GM19324 (cell line): ENCODE measurements around the gene MARCO.
"Not testable (repeated sequence)": the region's sequence is repeated elsewhere in the genome, so short reads cannot be mapped to it uniquely, and the experiment has no call there.

Source experiments
- ATAC-seq: cut with Tn5 transposase; IDR thresholded peaks from one replicate; pipeline ENCODE4 v1.9.1; 2021; ENCODE audit warnings: mild to moderate bottlenecking, moderate library complexity; ENCODE audit not compliant: unreplicated experiment, low FRiP score

The MARCO gene

DNA sequence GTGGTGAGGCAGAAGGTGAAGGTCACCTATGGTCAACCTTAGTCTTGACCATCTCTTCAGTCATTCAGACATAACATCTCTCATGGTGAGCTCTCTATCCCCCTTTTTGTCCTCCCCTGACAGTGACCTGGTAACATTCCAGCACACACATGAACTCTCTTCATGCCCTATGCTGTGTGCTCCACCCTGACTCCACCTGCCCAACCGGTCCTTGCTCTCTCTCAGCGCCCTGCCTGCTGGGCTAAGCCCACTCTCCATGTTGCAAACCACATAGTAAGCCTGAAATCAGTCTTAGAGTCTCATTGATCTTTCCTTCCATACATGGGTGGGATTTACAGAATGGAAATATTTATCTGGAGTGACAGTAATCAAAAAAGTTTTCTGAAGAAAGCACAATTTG is 52.8 kb downstream of the MARCO start:
- ATAC-seq: no peak

DNA sequence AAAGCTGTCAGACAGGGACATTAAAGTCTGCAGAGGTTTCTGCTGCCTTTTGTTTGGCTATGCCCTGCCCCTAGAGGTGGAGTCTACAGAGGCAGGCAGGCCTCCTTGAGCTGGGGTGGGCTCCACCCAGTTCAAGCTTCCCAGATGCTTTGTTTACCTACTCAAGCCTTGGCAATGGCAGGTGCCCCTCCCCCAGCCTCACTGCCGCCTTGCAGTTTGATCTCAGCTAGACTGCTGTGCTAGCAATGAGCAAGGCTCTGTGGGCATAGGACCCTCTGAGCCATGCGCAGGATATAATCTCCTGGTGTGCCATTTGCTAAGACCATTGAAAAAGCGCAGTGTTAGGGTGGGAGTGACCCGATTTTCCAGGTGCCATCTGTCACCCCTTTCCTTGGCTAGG is 61.9 kb downstream of the MARCO start:
- not testable (repeated sequence) for ATAC-seq

DNA sequence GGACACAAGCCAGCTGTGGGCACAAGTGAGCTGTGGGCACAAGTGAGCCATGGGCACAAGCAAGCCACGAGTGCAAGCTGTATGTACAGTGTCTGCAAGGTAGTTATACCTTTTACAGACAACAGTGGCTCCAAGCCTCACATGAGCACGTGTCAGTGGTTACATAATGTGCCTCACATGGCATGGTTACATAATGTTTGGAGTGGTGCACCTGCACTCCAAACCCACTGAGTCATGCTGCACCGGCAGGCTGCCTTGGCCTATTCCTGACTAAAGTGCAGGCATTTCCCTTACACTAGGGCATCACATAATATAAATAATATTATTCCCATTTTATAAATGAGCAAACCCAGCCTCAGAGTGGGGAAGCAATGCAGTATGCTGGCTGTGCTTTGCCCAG is 62.6 kb downstream of the MARCO start:
- ATAC-seq: no peak

DNA sequence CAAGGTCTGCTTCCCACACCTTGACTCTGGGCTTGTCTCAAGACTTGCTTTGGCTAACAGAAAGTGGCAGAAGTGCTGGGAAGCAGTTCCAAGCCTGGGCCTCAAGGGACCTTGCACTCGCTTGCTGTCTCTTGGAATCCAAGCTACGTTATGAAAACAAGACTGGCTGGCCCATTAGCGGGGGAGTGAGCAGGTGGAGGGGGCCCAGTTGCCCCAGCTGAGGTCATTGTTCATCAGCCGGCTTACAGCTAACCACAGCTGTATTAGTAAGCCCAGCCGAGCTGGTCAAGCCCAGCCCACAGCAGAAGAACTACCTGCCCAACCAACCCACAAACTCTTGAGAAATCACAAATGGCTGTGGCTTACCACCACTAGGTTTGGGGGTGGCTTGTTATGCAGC is 63.1 kb downstream of the MARCO start:
- ATAC-seq: no peak

DNA sequence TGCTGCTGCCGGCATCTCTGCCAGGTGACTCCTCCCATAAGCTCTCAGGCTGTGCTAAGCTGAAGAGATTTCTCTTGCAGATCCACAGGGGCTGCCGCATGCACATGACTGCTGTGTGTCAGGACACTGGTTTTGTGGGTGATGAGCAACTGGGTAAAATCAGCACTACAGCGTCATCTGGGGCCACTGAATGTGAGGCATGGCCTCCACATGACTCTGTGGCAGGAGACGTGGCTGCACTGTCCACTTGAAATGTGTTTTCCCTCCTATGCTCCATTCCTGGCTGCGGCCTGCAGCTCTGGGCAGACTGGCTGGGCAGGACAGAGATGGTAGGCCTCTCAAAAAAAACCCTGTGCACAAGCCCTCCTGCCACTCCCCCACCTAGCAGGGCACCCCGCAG is 63.6 kb downstream of the MARCO start:
- no peak for ATAC-seq

DNA sequence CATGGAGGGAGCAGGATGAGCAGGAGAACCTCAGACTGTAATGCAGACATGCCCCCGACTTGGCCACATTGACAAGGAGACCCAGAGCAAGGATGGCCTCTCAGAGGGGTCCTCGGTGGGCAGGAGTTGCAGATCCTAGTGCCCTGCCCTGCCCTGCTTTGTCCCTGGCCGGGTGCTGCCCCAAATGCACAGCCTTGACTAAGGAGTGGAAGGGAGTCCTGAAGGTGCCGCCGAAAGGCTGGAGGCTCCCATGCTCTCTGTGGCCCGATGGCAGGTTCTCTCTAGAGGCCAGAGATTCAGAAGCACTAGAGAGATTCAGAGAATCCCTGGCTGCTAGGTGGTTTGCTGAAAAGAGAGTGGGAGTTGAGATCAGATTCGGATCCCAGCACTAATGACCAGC is 64.4 kb downstream of the MARCO start:
- no peak for ATAC-seq

DNA sequence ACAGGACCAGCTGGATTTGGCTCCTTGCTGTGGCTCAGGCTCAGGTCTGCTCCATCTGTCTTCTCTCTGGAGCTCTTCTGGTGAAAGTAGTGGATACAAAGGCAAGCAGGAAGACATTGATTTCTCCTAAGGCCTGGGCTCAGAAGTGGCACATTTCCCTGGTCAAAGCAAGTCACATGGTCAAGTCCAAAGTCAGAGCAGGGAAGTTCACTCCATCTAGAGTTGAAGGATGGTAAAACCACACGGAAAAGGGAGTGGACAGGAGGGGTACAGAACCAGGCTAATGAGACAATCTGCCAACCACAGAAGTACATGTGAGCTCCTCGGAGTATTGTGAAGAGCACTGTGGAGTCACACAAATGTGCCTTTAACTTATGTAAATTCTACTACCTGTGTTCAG is 66.1 kb downstream of the MARCO start:
- no peak for ATAC-seq

DNA sequence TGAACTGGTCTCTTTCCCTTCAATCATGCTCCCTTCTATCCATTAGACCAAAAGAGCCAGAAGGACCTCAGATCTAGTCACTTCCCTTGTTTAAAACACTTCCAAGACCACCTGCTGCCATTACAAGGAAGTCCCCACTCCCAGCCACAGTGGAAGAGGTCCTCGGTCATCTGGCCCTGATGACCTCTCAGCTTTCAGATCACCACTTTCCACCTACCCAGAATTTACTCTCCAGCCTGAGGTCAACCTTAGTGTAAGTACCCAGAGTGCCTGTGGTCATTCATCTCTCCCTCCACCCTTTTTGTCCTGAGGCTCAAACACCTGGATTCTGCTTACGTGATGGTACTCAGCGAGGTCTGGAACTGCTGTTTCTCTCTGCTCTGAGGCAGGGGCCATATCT is 67.1 kb downstream of the MARCO start:
- no peak for ATAC-seq

DNA sequence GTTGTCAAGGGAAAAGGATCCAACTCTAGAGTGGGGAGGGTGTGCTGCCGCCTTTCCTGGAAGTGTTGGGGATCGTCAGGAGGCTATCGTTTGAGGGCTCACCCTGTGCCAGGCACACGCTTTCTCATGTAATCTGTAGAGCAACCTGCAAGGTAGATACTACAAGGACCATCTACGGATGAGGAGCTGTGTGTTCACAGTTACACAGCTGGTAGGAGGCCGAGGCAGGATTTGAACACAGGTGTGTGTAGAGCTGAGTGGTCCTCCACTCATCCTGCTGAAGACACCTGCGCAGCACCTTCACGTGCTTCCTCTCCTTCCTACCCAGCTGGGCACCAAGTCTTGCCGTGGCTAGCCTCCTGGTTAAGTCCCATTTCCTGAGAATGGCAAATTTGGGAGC is 68.3 kb downstream of the MARCO start:
- no peak for ATAC-seq

DNA sequence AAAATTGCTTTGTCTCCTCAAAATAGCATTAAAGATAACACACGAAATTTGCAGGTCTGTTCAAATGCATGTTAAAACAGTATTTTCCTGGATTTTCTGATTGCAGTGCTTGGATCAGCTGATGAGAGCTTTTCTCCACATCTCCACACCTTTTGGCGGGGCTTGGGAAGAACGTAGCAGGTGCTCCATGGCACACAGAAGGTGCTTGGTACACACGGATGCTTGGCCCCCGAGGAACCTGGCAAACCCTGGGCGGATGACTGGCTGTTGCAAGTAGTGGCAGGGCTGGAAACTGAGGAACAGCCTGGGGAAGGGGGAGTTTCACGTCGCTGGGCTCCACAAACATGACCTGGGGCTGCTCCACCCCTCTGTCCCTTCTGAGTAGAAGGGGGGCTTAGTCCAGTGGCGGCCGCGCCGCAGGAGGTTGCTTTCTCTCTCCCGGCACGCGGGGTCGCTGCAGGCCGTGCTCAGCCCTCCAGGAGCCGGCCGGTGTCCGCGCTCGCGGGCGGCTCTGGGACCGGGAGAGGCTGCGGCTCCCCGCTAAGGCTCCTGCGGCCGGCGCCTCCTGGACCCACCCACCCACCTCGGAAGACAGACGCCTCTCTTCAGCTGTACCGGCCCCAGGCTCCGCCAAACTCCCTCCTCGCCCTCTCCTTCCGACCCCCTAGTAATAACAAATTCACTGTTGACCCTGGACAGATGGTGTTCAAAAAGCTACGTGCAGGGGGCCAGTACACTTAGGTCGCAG is 69.3 kb downstream of the MARCO start:
- no peak for ATAC-seq

DNA sequence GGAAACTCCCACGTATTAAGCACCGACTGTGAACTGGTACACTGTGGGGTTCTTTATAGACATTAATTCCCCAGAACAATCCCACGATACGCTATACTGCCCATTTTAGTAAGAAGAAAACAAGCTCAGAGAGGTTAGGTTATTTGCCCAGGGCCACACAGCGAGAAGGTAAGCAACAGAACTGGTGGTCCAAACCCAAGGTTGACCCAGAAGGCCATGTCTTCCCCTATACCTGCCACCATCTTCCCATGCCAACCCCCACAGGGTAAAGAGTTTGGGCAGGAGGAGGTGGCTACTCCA is 69.9 kb downstream of the MARCO start:
- no peak for ATAC-seq

DNA sequence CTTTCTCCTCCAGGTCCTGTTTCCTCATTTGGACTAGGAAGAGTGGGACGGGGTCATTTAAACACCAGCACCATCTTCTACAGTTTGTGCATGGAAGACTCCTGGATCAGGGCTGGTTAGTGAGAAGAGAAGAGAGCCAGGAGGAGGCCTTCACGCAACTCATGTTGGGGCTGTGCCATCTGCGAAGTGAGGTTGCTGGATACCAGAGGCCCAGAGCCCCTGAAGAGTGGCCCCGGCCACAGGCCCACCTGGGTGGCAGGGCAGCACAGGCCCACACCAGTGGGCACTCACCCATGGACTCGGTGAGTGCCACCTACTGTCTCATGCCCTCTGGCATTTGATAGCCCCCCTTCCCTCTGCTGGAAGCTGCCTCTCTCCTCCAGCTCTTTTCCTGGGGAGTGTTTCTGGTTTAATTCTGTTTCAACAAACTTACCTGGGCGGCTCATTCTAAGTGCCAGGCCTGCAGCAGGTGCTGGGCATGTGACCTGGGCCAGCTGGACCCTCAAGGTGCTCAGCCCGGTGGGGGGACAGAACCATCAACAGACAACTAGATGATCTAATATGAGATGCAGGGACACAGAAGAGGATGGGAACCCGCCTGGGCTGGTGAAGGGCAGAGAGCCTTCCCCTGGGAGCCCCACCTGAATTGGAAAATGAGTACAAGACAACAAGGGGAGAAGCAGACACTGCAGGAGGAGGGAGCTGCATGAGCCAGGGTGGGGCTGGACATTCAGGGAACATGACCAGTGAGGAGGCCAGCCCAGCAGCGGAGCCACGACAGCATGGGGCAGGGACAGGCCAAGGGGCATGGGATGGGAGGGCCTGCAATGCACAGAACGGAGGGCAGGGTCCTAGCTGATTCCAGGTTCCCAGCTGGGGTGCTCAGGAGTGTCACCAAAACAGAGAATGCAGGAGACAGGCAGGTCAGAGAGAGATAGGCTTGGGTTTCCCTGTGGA is 70.6 kb downstream of the MARCO start:
- ATAC-seq: no peak

DNA sequence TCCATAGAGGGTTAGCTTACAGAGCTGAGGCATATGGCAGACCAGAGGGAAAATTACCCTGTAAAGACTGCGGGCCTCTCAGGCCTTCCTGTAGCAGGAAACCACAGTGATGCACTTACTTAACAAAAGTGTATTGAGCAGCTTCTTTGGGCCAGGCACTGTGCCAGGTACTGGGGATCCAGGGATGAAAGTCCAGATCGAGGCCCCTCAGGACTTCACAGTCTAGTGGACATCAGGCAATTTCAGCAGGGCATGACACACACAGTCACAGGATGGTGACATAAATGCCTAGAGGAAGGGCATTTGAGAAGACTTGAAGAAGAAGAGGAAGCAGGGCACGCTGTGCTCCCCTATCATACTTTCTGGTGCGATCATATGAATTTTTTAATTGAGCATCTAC is 71.7 kb downstream of the MARCO start:
- ATAC-seq: no peak

DNA sequence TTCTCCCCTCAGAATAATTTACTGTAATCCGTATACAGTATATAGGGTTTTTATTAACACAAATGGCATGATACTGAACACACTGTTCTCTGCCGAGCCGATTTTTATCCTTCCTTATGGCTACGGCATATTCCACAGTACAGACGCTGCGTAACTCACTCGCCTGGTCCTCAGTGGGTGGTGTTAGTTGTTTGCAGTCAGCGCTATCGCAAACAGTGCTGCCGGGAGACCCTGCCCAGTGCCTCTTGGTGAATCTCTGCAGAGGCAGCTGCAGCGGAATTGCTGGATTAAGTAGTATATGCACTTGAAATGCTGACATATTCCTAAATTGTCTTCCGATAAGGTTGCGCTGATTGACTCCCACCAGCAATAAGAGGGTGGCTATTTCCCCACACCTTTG is 73.9 kb downstream of the MARCO start:
- no peak for ATAC-seq

DNA sequence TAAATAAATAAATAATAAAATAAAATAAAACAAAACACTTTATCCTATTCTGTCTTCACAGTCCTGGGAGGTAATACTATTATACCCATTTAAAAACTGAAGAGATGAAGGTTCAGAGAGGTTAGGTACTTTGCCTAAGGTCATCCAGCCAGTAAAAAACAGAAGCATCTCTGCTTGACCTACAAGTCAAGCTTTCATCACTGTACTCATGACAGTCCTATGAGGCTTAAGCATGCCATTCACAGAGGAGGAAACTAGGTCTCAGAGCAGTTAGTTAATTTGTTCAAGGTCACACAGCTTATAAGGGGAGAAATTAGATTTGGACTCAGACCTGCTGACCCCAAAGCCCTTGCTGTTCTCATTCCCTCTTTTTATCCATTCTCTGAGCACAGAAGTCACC is 77.5 kb downstream of the MARCO start:
- ATAC-seq: no peak

DNA sequence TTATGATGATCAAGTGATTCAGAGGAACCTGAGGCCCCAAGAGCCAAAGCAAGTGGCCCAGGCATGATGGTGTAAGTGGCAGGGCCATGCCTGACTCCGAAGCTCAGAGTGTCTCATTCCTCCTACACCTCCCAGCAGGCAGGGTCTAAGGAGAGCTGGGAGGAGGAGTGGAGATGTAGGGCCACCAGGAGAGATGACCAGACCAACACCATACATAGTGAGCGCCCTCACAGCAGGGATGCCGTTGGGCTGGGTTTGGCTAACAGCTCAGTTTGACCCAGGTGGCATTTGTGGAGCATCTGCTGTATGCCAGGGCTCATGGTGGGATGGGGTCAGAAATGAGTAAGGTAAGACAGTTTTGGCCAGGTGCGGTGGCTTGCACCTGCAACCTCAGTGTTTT is 80.7 kb downstream of the MARCO start:
- ATAC-seq: no peak

DNA sequence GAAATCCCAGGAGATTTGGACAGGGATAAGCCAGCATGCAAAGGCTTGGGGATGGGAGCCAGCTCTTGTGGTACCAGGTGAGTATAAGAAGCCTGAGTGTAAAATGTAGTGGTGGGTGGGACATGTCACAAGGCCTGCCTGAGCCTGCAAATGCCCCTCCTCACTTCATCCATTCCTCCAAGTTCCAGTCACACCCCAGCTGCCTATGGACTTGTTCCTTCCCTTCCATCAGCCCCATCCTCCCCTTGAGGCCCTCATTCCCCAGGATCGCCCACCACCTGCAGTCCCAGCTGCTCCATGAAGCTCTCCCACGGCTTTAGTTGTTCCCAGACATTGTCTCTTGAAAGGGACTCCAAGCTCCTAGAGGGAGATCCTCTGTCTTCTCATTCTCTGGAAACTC is 81.5 kb downstream of the MARCO start:
- no peak for ATAC-seq

DNA sequence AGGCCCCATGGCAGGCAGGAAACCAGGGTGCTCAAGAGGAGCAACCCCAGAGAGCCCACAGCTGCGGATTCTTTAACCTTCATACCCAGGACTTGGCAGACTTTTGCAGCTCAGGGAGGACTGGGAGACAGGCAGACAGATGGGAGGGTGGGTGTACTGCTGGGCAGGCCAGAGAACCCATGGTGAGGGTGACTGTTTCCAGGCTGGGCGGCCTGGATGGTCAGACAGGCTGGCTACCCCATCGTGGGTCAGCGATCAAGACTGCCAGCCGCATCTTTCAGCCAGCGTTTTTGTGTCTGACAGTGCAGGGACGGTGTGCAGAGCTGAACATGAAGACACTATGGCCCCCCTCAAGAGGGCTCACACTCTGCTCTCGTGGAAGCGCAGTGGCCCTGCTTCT is 82.2 kb downstream of the MARCO start:
- no peak for ATAC-seq

DNA sequence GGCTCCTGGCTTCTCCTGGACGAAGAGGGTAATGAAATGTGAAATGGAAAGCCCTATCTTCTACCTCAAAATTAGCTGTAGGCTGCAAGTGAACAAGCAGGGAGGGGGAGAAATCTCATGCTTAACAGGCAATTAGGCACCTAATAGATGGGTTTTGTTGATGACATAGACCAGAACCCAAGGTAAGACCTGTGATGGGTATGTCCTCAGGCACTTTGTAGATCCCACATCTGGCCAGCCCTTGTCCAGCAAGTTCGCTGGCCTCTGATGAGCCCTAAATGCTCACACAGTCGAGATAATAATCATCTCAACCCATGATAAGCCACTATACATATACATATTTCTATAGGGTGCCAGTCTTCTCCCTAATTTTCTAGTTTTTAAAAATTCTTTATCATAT is 82.6 kb downstream of the MARCO start:
- no peak for ATAC-seq

DNA sequence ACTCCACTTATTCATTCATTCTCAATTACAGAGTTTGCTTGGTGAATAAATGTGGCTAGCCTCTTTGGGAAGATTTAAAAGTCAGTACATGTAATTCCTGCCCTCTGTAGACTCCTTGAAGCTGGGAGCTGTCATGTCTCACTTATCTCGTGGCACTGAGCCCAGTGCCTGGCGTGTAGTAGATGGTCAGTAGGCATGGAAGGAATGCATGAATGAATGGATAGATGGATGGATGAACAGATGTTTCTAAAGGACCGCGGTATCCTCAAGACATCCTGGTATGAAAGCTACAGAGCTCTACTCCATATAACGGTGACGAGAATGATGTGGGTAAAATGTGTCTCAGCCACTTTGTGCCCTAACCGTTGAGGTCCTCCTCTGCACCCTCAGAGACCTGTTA is 83.0 kb downstream of the MARCO start:
- no peak for ATAC-seq

DNA sequence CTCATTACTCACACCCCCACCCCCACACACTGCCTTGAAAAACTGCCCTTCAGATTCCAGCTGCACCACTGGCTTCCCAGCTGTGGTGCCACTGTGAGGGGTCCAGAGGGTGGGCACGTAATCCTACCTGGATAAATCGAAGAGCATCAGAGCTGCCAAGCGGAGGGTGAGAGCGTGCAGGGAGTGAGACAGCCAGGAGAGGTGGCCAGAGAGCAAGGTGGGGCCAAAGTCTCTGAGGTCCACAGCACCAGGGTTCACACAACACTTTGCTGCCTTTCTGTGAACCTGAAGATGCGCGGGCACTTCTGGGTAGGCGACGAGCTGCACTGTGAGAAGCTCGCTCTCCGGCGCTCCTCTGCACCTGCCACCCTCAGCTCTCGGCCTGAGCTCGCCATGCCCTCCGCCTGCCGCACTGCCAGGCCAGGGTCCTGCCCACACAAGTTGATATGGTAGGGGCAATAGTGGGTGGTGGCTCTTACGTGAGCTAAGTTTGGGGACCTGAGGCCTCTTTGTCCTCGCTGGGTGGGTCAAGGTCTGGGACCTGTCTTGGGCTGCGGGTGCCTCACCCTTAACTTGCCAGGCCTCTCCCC is 83.9 kb downstream of the MARCO start:
- ATAC-seq: no peak

DNA sequence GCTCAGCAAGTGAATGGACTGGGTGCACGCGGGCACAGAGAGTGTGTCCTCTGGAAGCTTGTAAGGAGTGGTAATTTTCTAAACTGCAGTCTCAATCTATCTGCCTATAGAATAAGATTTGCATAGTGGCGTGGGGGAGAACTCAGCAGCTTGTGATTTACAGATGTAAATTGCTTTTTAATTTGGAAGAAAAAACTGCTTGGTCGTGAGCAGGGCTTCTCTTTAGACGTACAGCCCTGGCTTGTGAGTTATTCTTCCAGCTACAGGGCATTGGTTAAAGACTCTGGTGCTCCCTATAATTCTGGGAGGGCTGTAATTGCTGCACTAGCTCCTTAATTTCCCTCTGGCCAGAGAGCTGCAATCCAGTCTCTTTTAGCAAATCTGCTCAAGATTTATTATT is 84.9 kb downstream of the MARCO start:
- no peak for ATAC-seq
